ENCODE results near the gene DDX10.
"Not testable (repeated sequence)": the region's sequence is repeated elsewhere in the genome, so short reads cannot be mapped to it uniquely, and the experiment has no call there.

Gene DDX10

DNA sequence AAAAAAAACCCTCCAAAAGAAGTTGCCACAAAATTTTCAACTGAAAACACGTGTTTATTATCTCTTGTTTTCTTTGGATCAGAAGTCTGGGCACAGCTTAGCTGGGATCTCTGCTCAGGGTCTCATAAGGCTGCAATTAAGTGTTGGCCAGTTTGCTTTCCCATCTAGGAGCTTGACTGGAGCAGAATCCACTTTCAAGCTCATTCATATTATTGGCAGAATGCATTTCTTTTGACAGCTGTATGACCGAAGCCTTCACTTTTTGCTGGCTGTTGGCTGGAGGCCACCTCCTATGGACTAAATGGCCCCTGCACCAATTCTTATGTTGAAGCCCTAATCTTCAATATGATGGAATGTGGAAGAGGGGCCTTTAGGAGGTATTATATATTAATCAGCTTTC is 139.6 kb downstream of the DDX10 start:
- no peak for TF ChIP-seq ZFX (IDR thresholded peaks at IDR 0.05)
- TF ChIP-seq, protein P1, sequence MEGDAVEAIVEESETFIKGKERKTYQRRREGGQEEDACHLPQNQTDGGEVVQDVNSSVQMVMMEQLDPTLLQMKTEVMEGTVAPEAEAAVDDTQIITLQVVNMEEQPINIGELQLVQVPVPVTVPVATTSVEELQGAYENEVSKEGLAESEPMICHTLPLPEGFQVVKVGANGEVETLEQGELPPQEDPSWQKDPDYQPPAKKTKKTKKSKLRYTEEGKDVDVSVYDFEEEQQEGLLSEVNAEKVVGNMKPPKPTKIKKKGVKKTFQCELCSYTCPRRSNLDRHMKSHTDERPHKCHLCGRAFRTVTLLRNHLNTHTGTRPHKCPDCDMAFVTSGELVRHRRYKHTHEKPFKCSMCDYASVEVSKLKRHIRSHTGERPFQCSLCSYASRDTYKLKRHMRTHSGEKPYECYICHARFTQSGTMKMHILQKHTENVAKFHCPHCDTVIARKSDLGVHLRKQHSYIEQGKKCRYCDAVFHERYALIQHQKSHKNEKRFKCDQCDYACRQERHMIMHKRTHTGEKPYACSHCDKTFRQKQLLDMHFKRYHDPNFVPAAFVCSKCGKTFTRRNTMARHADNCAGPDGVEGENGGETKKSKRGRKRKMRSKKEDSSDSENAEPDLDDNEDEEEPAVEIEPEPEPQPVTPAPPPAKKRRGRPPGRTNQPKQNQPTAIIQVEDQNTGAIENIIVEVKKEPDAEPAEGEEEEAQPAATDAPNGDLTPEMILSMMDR (conservative IDR thresholded peaks at IDR 0.05) = no peak
- no peak overlapping the region for H3K27ac ChIP-seq

DNA sequence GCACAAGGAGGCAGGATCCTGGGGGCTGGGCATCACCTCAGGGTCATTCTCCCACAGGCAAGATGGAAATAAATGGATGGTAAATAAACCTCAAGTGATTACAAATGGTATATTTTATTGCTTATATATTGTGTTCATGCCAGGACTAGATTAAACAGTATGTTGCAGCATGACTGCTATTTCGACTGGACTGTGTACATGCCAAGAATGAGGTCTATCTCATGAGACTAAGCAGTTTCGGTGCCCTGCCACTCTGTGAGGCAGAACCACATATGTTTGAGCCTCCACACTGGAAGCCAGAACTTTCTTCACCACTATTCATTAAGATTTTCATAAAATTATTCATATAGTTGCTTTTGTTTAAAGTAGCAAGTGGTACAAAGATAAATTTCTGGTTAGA is 140.2 kb downstream of the DDX10 start:
- no peak for TF ChIP-seq ZFX (IDR thresholded peaks at IDR 0.05)
- TF ChIP-seq, protein P1 (conservative IDR thresholded peaks at IDR 0.05) = no peak
- no peak overlapping the region for H3K27ac ChIP-seq

DNA sequence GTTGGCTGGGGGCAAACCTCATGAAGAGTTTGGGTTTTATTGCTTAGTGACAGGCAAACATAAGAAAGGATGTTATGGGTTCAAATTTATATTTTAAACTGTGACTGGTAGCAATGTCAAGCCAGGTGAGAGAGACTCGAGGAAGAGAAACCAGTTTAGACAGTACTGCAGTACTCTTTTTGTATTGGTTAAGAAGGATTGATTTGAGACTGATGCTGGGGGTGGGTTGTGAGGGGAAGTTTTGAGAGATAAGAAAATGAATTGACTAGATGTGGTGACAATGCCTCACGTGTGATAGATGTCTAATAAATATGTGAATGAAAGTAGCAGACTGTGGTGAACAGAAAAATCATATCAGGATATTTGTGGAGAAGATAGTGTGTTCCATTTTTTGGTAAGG is 142.4 kb downstream of the DDX10 start:
- TF ChIP-seq ZFX (IDR thresholded peaks at IDR 0.05) = no peak
- TF ChIP-seq, protein P1 (conservative IDR thresholded peaks at IDR 0.05) = no peak
- no peak overlapping the region for H3K27ac ChIP-seq

DNA sequence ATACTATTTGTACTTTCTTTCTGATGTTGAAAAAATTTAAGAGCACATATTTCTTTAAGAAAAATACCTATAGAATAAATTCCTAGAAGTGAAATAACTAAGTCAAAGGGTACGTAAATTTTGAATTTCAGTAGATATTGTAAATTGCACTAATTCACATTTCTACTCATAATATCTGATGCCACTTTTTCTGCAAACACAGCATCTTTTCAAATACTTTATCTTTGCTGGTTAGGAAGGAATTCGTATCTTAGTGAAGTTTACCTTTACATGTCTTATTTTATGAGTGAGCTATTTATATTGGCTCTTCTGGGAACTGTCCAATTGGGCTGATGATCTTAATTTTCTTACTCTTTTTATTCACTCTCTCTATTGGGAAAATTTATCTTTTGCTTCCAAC is 148.2 kb downstream of the DDX10 start:
- no peak for TF ChIP-seq ZFX (IDR thresholded peaks at IDR 0.05)
- TF ChIP-seq, protein P1 (conservative IDR thresholded peaks at IDR 0.05) = no peak
- no peak overlapping the region for H3K27ac ChIP-seq

DNA sequence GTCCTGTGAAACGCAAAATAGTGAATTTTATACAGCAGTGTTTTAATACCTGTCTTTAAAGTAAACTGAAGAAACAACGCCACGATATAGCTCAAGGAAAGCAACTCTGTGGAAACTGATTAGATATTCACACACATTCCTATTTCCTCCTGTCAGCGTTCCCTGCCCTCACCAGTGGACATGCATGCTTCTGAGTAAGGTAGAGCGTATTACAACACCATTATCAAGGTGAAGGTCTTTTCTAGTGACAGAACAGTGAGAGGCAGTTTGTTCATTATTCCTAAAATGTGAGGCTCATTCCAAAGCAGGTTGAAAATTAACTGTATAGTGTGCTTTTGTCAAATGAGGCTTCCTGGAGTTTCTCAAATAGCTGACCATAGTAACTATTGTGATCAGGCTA is 153.1 kb downstream of the DDX10 start:
- no peak overlapping the region for H3K27ac ChIP-seq
- TF ChIP-seq, protein P1 (conservative IDR thresholded peaks at IDR 0.05) = no peak
- TF ChIP-seq ZFX (IDR thresholded peaks at IDR 0.05) = no peak

DNA sequence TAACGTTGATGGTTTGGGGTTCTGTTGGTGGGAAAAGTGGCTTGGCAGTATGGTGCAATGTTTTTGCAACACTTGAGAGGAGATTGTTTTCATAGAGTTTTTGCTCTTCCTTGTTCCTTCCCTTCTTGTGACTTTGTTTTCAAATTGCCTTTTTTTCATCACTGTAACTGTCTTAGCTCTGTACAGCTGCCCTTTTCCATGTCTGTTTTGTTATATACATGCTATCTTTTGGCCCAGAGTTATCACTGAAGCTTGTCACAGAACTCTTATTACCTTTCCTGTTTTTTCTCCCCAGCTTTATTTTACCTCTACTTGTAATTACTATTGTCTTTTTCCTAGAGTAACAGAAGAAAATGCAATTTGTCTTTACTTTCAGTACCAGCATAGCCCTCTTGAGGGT is 154.1 kb downstream of the DDX10 start:
- no peak overlapping the region for H3K27ac ChIP-seq
- no peak for TF ChIP-seq ZFX (IDR thresholded peaks at IDR 0.05)
- TF ChIP-seq, protein P1 (conservative IDR thresholded peaks at IDR 0.05) = no peak

DNA sequence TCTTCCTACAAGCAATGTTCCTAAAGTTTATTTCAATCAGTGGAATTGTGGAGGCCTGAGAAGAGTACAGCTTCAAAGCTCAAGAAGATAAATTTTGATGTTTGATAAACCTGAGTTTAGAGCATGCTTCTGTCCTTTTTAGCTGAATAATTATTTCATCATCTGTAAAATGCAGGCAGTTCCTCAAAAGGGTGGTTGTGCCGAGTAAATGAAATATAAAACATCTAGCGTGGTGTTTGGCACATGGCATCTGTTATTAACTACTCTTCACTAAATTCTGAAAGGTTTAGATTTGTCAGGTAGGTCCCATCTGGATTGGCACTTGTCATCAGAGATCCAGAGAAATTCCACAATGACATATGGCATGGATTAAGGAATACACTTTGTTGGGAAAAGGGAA is 155.1 kb downstream of the DDX10 start:
- TF ChIP-seq, protein P1 (conservative IDR thresholded peaks at IDR 0.05) = no peak
- no peak for TF ChIP-seq ZFX (IDR thresholded peaks at IDR 0.05)
- no peak overlapping the region for H3K27ac ChIP-seq

DNA sequence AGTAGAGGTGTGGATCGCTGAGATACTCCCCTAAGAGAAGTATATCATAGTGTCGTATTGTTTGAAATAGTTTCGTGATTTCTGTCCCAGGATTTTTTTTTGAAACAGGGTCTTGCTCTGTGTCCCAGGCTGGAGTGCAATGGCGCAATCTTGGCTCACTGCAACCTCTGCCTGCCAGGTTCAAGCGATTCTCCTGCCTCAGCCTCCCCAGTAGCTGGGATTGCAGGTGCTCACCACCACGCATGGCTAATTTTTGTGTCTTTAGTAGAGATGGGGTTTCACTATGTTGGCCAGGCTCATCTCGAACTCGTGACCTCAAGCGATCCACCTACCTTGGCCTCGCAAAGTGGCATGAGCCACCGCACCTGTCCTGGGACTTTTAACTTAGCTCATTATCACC is 159.1 kb downstream of the DDX10 start:
- H3K27ac ChIP-seq = not testable (repeated sequence)
